ENCODE measurements around the gene LYZL1.
A peak's percentile ranks its signal among the peaks of the same experiment; 100 is the strongest.
"Not testable (repeated sequence)": the region's sequence is repeated elsewhere in the genome, so short reads cannot be mapped to it uniquely, and the experiment has no call there.

The LYZL1 gene

GRCh38 chr10:29310463-29310862 lies 21.6 kb downstream of the LYZL1 start:
- DNase-seq = not testable (repeated sequence)

GRCh38 chr10:29313071-29313470 lies 24.2 kb downstream of the LYZL1 start:
- no peak for DNase-seq

- no peak for DNase-seq
Measured at GRCh38 chr10:29314726-29315125, 25.9 kb downstream of the LYZL1 start.

GRCh38 chr10:29315814-29316213 lies 26.9 kb downstream of the LYZL1 start:
- no peak for DNase-seq

GRCh38 chr10:29316308-29317026 lies 27.6 kb downstream of the LYZL1 start:
- DNase-seq = no peak

- DNase-seq = no peak
Measured at GRCh38 chr10:29317027-29317420, 28.2 kb downstream of the LYZL1 start.

- DNase-seq = no peak
Measured at GRCh38 chr10:29317423-29318021, 28.7 kb downstream of the LYZL1 start.

- peak; percentile 35 for DNase-seq
Measured at GRCh38 chr10:29318141-29319071, 29.5 kb downstream of the LYZL1 start.

- no peak for DNase-seq
Measured at GRCh38 chr10:29319205-29319781, 30.4 kb downstream of the LYZL1 start.

- not testable (repeated sequence) for DNase-seq
Measured at GRCh38 chr10:29320680-29321121, 31.8 kb downstream of the LYZL1 start.

GRCh38 chr10:29321656-29322055 lies 32.8 kb downstream of the LYZL1 start:
- DNase-seq = no peak

- no peak for DNase-seq
Measured at GRCh38 chr10:29322918-29323317, 34.0 kb downstream of the LYZL1 start.

- DNase-seq = no peak
Measured at GRCh38 chr10:29323367-29323766, 34.5 kb downstream of the LYZL1 start.

GRCh38 chr10:29324220-29324841 lies 35.5 kb downstream of the LYZL1 start:
- DNase-seq = no peak

GRCh38 chr10:29326299-29326698 lies 37.4 kb downstream of the LYZL1 start:
- DNase-seq = no peak

- DNase-seq = no peak
Measured at GRCh38 chr10:29326886-29327745, 38.2 kb downstream of the LYZL1 start.

- no peak for DNase-seq
Measured at GRCh38 chr10:29327746-29328102, 38.9 kb downstream of the LYZL1 start.

GRCh38 chr10:29328983-29329382 lies 40.1 kb downstream of the LYZL1 start:
- DNase-seq = no peak

- DNase-seq = no peak
Measured at GRCh38 chr10:29329420-29329819, 40.5 kb downstream of the LYZL1 start.

- DNase-seq = no peak
Measured at GRCh38 chr10:29332061-29332760, 43.3 kb downstream of the LYZL1 start.

- no peak for DNase-seq
Measured at GRCh38 chr10:29332761-29333148, 43.9 kb downstream of the LYZL1 start.

Measured in KG1 (cell line).